Thyroid gland (tissue), 4 donors: Measurements from ENCODE around the gene GLRA3. TPM values are rescaled to one million over a fixed set of nuclear protein-coding genes. Genes with fewer than 3 reads are reported as not detected.

Experiments
- DNase-seq, 2 donors: peaks; one replicate each; pipeline ENCODE4 v3.0.0-alpha.2; 2019
- H3K27ac ChIP-seq, 3 donors: fragments of 200-600 bp; sonication (generic); 1 replicate in 2 of 3; 2 replicates in 1 of 3; pipeline ENCODE4 v1.5.1; 2016 to 2019; ENCODE audit warnings: mild to moderate bottlenecking in 1 of 3, moderate library complexity in 1 of 3
- H3K27me3 ChIP-seq: fragments of 200-600 bp; sonication (generic); one replicate; pipeline ENCODE4 v1.5.1; 2019
- H3K36me3 ChIP-seq, 2 donors: fragments of 200-600 bp; sonication (generic); one replicate each; pipeline ENCODE4 v1.5.1; 2016 to 2019
- H3K4me1 ChIP-seq, 2 donors: fragments of 200-600 bp; sonication (generic); one replicate each; pipeline ENCODE4 v1.5.1; 2017 to 2019
- H3K4me3 ChIP-seq, 3 donors: fragments of 200-600 bp; sonication (generic); replicated peaks in 1 of 3; 1 replicate in 2 of 3; 2 replicates in 1 of 3; pipeline ENCODE4 v1.5.1; 2016; ENCODE audit warnings: mild to moderate bottlenecking in 1 of 3
- H3K9me3 ChIP-seq: fragments of 200-600 bp; sonication (generic); one replicate; pipeline ENCODE4 v1.5.1; 2017
- CTCF ChIP-seq, 6 experiments: fragments of 200-600 bp in 3 of 6; fragments of 450-650 bp in 3 of 6; sonication (generic) in 3 of 6; IDR thresholded peaks; one replicate each; pipeline ENCODE4 v1.5.1; 2016 to 2019; ENCODE audit warnings: antibody characterized with exemption in 6 of 6, mild to moderate bottlenecking in 2 of 6, inconsistent platforms in 1 of 6, moderate library complexity in 1 of 6
- POLR2A ChIP-seq, 2 donors: fragments of 450-650 bp; IDR thresholded peaks; one replicate each; pipeline ENCODE4 v1.6.1; 2017; ENCODE audit warnings: antibody characterized with exemption in 2 of 2, mild to moderate bottlenecking in 2 of 2, moderate library complexity in 1 of 2
- WGBS, 2 donors: methylation state at CpG; one replicate each; pipeline ENCODE4 v1.1.5; 2017; 5-methylcytosine and 5-hydroxymethylcytosine counted together
- intact Hi-C: fragments of 100-400 bp; cut with DNase I; formaldehyde crosslinking; loops from one replicate; pipeline ENCODE4 v1.15.1; 2023
- total RNA-seq, 4 donors: library from RNA; depleted of rRNA; stranded (reverse); fragments of >200 nt; gene quantifications; one replicate each; pipeline ENCODE4 v1.2.3, GENCODE V29; 2016

GLRA3 gene
- total RNA-seq, 4 donors from 2014 or later: not detected

- no peak for DNase-seq
- H3K36me3 ChIP-seq: no peaks in the 10 kb centered on the region
- intact Hi-C loops: no loop called here
- no peak overlapping the region for H3K4me3 ChIP-seq
- H3K9me3 ChIP-seq: no peaks in the 10 kb centered on the region
- H3K27ac ChIP-seq: no peak overlapping the region
- WGBS, 2 donors: 91% methylated on average over 2 of the region's 2 CpGs
- no peaks in the 10 kb centered on the region for H3K27me3 ChIP-seq
- no peak for TF ChIP-seq CTCF (IDR thresholded peaks at IDR 0.05)
- no peak for TF ChIP-seq POLR2A (IDR thresholded peaks at IDR 0.05)
- H3K4me1 ChIP-seq: no peaks in the 10 kb centered on the region
Observed at GRCh38 chr4:174752026-174752425, 77.0 kb downstream of the GLRA3 start.

- H3K36me3 ChIP-seq: no peaks in the 10 kb centered on the region
- 91 to 95% methylated on average over 3 of the region's 3 CpGs for WGBS, 2 donors
- H3K27ac ChIP-seq: no peak overlapping the region
- DNase-seq: no peak
- intact Hi-C loops: no loop called here
- no peak overlapping the region for H3K4me3 ChIP-seq
- H3K9me3 ChIP-seq: no peaks in the 10 kb centered on the region
- TF ChIP-seq POLR2A (IDR thresholded peaks at IDR 0.05): no peak
- TF ChIP-seq CTCF (IDR thresholded peaks at IDR 0.05): no peak
- no peaks in the 10 kb centered on the region for H3K4me1 ChIP-seq
- H3K27me3 ChIP-seq: no peaks in the 10 kb centered on the region
Observed at GRCh38 chr4:174749091-174749490, 80.0 kb downstream of the GLRA3 start.

- Histone ChIP-seq H3K27ac (no peak overlapping the region), H3K36me3 (no peaks in the 10 kb centered on the region), H3K9me3 (no peaks in the 10 kb centered on the region), H3K4me3 (no peak overlapping the region), H3K4me1 (no peaks in the 10 kb centered on the region), H3K27me3 (no peaks in the 10 kb centered on the region)
- intact Hi-C loops: no loop called here
- 78 to 88% methylated on average over 2 of the region's 2 CpGs for WGBS, 2 donors
- DNase-seq: no peak
- TF ChIP-seq POLR2A (IDR thresholded peaks at IDR 0.05) (no peak), CTCF (IDR thresholded peaks at IDR 0.05) (no peak)
Observed at GRCh38 chr4:174746710-174747109, 82.3 kb downstream of the GLRA3 start.

- Histone ChIP-seq H3K27me3 (no peaks in the 10 kb centered on the region), H3K4me1 (no peaks in the 10 kb centered on the region), H3K36me3 (no peaks in the 10 kb centered on the region), H3K27ac (no peak overlapping the region), H3K4me3 (no peak overlapping the region), H3K9me3 (no peaks in the 10 kb centered on the region)
- TF ChIP-seq CTCF (IDR thresholded peaks at IDR 0.05) (no peak), POLR2A (IDR thresholded peaks at IDR 0.05) (no peak)
- intact Hi-C loops: no loop called here
- DNase-seq: no peak
Observed at GRCh38 chr4:174742561-174742960, 86.5 kb downstream of the GLRA3 start.

- Histone ChIP-seq H3K4me3 (no peak overlapping the region), H3K4me1 (no peaks in the 10 kb centered on the region), H3K27ac (no peak overlapping the region), H3K9me3 (no peaks in the 10 kb centered on the region), H3K27me3 (no peaks in the 10 kb centered on the region), H3K36me3 (no peaks in the 10 kb centered on the region)
- DNase-seq: no peak
- intact Hi-C loops: no loop called here
- WGBS, 2 donors: 93 to 96% methylated on average over 3 of the region's 3 CpGs
- no peak for TF ChIP-seq POLR2A (IDR thresholded peaks at IDR 0.05)
- no peak for TF ChIP-seq CTCF (IDR thresholded peaks at IDR 0.05)
Observed at GRCh38 chr4:174739576-174739975, 89.5 kb downstream of the GLRA3 start.
